ENCODE data around the gene HOXD8.

HOXD8 gene

GRCh38 chr2:176091329-176092258, 37.9 kb upstream of the HOXD8 start:
- no peak for DNase-seq (ENCODE audit: low spot score)

GRCh38 chr2:176092270-176093144, 37.0 kb upstream of the HOXD8 start, which contains the start of gene HOXD13:
Gene HOXD13 (plus strand): TSS chr2:176092721. CDS start chr2:176092891, 170 bp downstream.
- no peak for DNase-seq (ENCODE audit: low spot score)

- DNase-seq (ENCODE audit: low spot score): no peak
Measured at GRCh38 chr2:176093145-176093897, 36.2 kb upstream of the HOXD8 start.

- no peak for DNase-seq (ENCODE audit: low spot score)
Measured at GRCh38 chr2:176093898-176094249, 35.6 kb upstream of the HOXD8 start.

GRCh38 chr2:176094349-176094748, 35.2 kb upstream of the HOXD8 start:
- no peak for DNase-seq (ENCODE audit: low spot score)

- no peak for DNase-seq (ENCODE audit: low spot score)
Measured at GRCh38 chr2:176095421-176095820, 34.1 kb upstream of the HOXD8 start.

- no peak for DNase-seq (ENCODE audit: low spot score)
Measured at GRCh38 chr2:176096243-176096985, 33.1 kb upstream of the HOXD8 start.

GRCh38 chr2:176096986-176097819, 32.3 kb upstream of the HOXD8 start:
- peak; percentile 18 for DNase-seq (ENCODE audit: low spot score)

GRCh38 chr2:176097820-176098365, 31.6 kb upstream of the HOXD8 start:
- no peak for DNase-seq (ENCODE audit: low spot score)

- DNase-seq (ENCODE audit: low spot score): no peak
Measured at GRCh38 chr2:176098366-176099158, 30.9 kb upstream of the HOXD8 start.

- no peak for DNase-seq (ENCODE audit: low spot score)
Measured at GRCh38 chr2:176099159-176099727, 30.3 kb upstream of the HOXD8 start.

- no peak for DNase-seq (ENCODE audit: low spot score)
Measured at GRCh38 chr2:176099728-176100546, 29.6 kb upstream of the HOXD8 start, which contains the start of gene HOXD12. Gene HOXD12 (plus strand): TSS chr2:176099795. CDS start chr2:176099802, 7 bp downstream.

- DNase-seq (ENCODE audit: low spot score): no peak
Measured at GRCh38 chr2:176100547-176101140, 28.9 kb upstream of the HOXD8 start.

- DNase-seq (ENCODE audit: low spot score): no peak
Measured at GRCh38 chr2:176101216-176101830, 28.2 kb upstream of the HOXD8 start.

- DNase-seq (ENCODE audit: low spot score): no peak
Measured at GRCh38 chr2:176101842-176102241, 27.7 kb upstream of the HOXD8 start.

- DNase-seq (ENCODE audit: low spot score): no peak
Measured at GRCh38 chr2:176102309-176102866, 27.1 kb upstream of the HOXD8 start.

GRCh38 chr2:176103194-176103593, 26.3 kb upstream of the HOXD8 start:
- no peak for DNase-seq (ENCODE audit: low spot score)

All from hematopoietic multipotent progenitor cell treated with erythropoietin and hydrocortisone succinate and interleukin-3 and kit ligand, for 17 days (in vitro differentiated cells).